CD14-positive monocyte (primary cell): Measurements from ENCODE around the gene COL19A1. TPM values are rescaled to one million over a fixed set of nuclear protein-coding genes. Genes with fewer than 3 reads are reported as not detected.

Experiments
- DNase-seq, 3 donors: peaks; one replicate each; pipeline ENCODE4 v3.0.0-alpha.2; 2011 to 2022
- H2AFZ ChIP-seq: 2 replicates; pipeline ENCODE4 v1.6.0; 2012; ENCODE audit warnings: mild to moderate bottlenecking, low read depth, low read length, inconsistent platforms; ENCODE audit not compliant: insufficient read depth, poor library complexity, severe bottlenecking
- H3K27ac ChIP-seq, 2 donors: 1 replicate in 1 of 2; 2 replicates in 1 of 2; pipeline ENCODE4 v1.5.1; 2012 to 2013; ENCODE audit warnings: low read length in 2 of 2, control low read depth in 1 of 2, inconsistent platforms in 1 of 2, low read depth in 1 of 2, mild to moderate bottlenecking in 1 of 2
- H3K27me3 ChIP-seq, 2 donors: one replicate each; pipeline versions ENCODE4 v1.6.0 to v1.6.1; 2011 to 2013; ENCODE audit warnings: low read length in 2 of 2; ENCODE audit not compliant: control insufficient read depth in 2 of 2, insufficient read depth in 2 of 2
- H3K36me3 ChIP-seq, 2 donors: replicated peaks in 1 of 2; 1 replicate in 1 of 2; 2 replicates in 1 of 2; pipeline versions ENCODE4 v1.5.1 to v1.6.1; 2012 to 2013; ENCODE audit warnings: low read length in 2 of 2, control low read depth in 1 of 2, inconsistent platforms in 1 of 2, mild to moderate bottlenecking in 1 of 2; ENCODE audit not compliant: insufficient read depth in 2 of 2, control insufficient read depth in 1 of 2
- H3K4me1 ChIP-seq, 2 donors: 1 replicate in 1 of 2; 2 replicates in 1 of 2; pipeline versions ENCODE4 v1.5.1 to v1.6.1; 2012 to 2013; ENCODE audit warnings: low read length in 2 of 2, control low read depth in 1 of 2, inconsistent platforms in 1 of 2, mild to moderate bottlenecking in 1 of 2, moderate library complexity in 1 of 2; ENCODE audit not compliant: insufficient read depth in 2 of 2, control insufficient read depth in 1 of 2
- H3K4me2 ChIP-seq: replicated peaks from 2 replicates; pipeline ENCODE3; 2012; ENCODE audit warnings: low read length, moderate library complexity, mild to moderate bottlenecking; ENCODE audit not compliant: poor library complexity, severe bottlenecking; ENCODE audit errors: extremely low read depth
- H3K4me3 ChIP-seq, 3 experiments: fragments of 200-600 bp in 1 of 3; sonication (generic) in 1 of 3; replicated peaks in 1 of 3; 1 replicate in 2 of 3; 2 replicates in 1 of 3; pipeline ENCODE4 v1.5.1; 2011 to 2013; ENCODE audit warnings: low read length in 3 of 3, mild to moderate bottlenecking in 3 of 3, control low read depth in 2 of 3, low read depth in 2 of 3, inconsistent platforms in 1 of 3, moderate library complexity in 1 of 3
- H3K79me2 ChIP-seq: 2 replicates; pipeline ENCODE4 v1.6.0; 2012; ENCODE audit warnings: mild to moderate bottlenecking, control low read depth, inconsistent platforms, low read length, moderate library complexity; ENCODE audit not compliant: insufficient read depth
- H3K9ac ChIP-seq: 2 replicates; pipeline ENCODE4 v1.6.0; 2017; ENCODE audit warnings: low read length, mild to moderate bottlenecking; ENCODE audit not compliant: insufficient read depth, poor library complexity, severe bottlenecking
- H3K9me3 ChIP-seq, 2 donors: replicated peaks in 1 of 2; 1 replicate in 1 of 2; 2 replicates in 1 of 2; pipeline versions ENCODE4 v1.5.1 to v1.6.1; 2012 to 2013; ENCODE audit warnings: low read length in 2 of 2, control low read depth in 1 of 2; ENCODE audit not compliant: control insufficient read depth in 1 of 2, insufficient read depth in 1 of 2
- H4K20me1 ChIP-seq: 2 replicates; pipeline ENCODE4 v1.6.0; 2012; ENCODE audit warnings: mild to moderate bottlenecking, low read length, control low read depth, moderate library complexity; ENCODE audit not compliant: insufficient read depth
- H3K27ac Mint-ChIP-seq, 7 donors: one replicate each; pipeline ENCODE4 v1.8.0; 2020; ENCODE audit warnings: mild to moderate bottlenecking in 7 of 7, mixed read lengths in 7 of 7, moderate library complexity in 6 of 7, inconsistent platforms in 2 of 7
- H3K27me3 Mint-ChIP-seq, 3 donors: one replicate each; pipeline ENCODE4 v1.8.0; 2021 to 2022; ENCODE audit warnings: low read depth in 3 of 3, mild to moderate bottlenecking in 3 of 3, mixed read lengths in 3 of 3, moderate library complexity in 3 of 3, inconsistent platforms in 1 of 3
- H3K36me3 Mint-ChIP-seq, 2 donors: one replicate each; pipeline ENCODE4 v1.8.0; 2020; ENCODE audit warnings: mixed read lengths in 2 of 2, inconsistent platforms in 1 of 2, mild to moderate bottlenecking in 1 of 2
- H3K4me1 Mint-ChIP-seq: one replicate; pipeline ENCODE4 v1.8.0; 2020; ENCODE audit warnings: mild to moderate bottlenecking, mixed read lengths
- H3K4me3 Mint-ChIP-seq, 2 donors: one replicate each; pipeline ENCODE4 v1.8.0; 2020; ENCODE audit warnings: mild to moderate bottlenecking in 2 of 2, mixed read lengths in 2 of 2, moderate library complexity in 1 of 2
- H3K9me3 Mint-ChIP-seq, 7 donors: one replicate each; pipeline ENCODE4 v1.8.0; 2020 to 2022; ENCODE audit warnings: mixed read lengths in 7 of 7, mild to moderate bottlenecking in 6 of 7, moderate library complexity in 6 of 7, inconsistent platforms in 2 of 7
- CTCF ChIP-seq: fragments of 200-600 bp; IDR thresholded peaks from one replicate; pipeline ENCODE4 v1.8.0; 2022; ENCODE audit warnings: antibody characterized with exemption, mild to moderate bottlenecking
- WGBS: methylation state at CpG from one replicate; pipeline ENCODE4 v1.1.5; 2013; ENCODE audit warnings: missing lambda C conversion rate; ENCODE audit not compliant: insufficient coverage; 5-methylcytosine and 5-hydroxymethylcytosine counted together
- intact Hi-C, 2 donors: fragments of 100-400 bp; cut with micrococcal nuclease; formaldehyde crosslinking; loops; one replicate each; pipeline versions ENCODE4 v1.15.0 to v1.15.1; 2023
- polyA plus RNA-seq, 3 donors: library from polyadenylated mRNA; depleted of rRNA in 1 of 3; unstranded in 2 of 3; stranded (reverse) in 1 of 3; fragments of 300-500 nt in 2 of 3; fragments of >200 nt in 1 of 3; fragmentation: Illumina TruSeq in 2 of 3; gene quantifications; 1 replicate in 2 of 3; 2 replicates in 1 of 3; pipeline ENCODE4 v1.2.3, GENCODE V29; 2012 to 2021

Gene COL19A1
- polyA plus RNA-seq, 3 donors: not detected

- no peaks in the 10 kb centered on the region for H3K27me3 Mint-ChIP-seq
- no peak overlapping the region for H3K4me3 ChIP-seq
- H3K79me2 ChIP-seq: no peaks in the 10 kb centered on the region
- intact Hi-C loops: no loop called here
- H3K9me3 Mint-ChIP-seq: peaks cover 0 to 2% (median 0%) of the 10 kb centered on the region in 7 donors
- no peaks in the 10 kb centered on the region for H3K9me3 ChIP-seq
- no peak overlapping the region for H3K4me2 ChIP-seq
- no peak overlapping the region for H3K27ac ChIP-seq
- no peak overlapping the region for H3K27ac Mint-ChIP-seq
- H3K4me1 Mint-ChIP-seq: no peaks in the 10 kb centered on the region
- H3K4me3 Mint-ChIP-seq: no peak overlapping the region
- no peak overlapping the region for H3K9ac ChIP-seq
- no peak for DNase-seq
- no peak overlapping the region for H2AFZ ChIP-seq
- no peaks in the 10 kb centered on the region for H3K4me1 ChIP-seq
- no peaks in the 10 kb centered on the region for H3K27me3 ChIP-seq
- WGBS: 57% methylated on average over 1 of the region's 2 CpGs
- TF ChIP-seq CTCF: no peak
- H3K36me3 Mint-ChIP-seq: no peaks in the 10 kb centered on the region
- no peaks in the 10 kb centered on the region for H4K20me1 ChIP-seq
- no peaks in the 10 kb centered on the region for H3K36me3 ChIP-seq
Observed at GRCh38 chr6:69973138-69973537, 106.8 kb downstream of the COL19A1 start.

GRCh38 chr6:69973763-69974162, 107.4 kb downstream of the COL19A1 start:
- DNase-seq: no peak
- no CpG with 5 or more reads among the region's 3 CpGs for WGBS
- Histone ChIP-seq H3K27ac (no peak overlapping the region), H3K36me3 (no peaks in the 10 kb centered on the region), H3K4me1 (no peaks in the 10 kb centered on the region), H3K4me2 (no peak overlapping the region), H3K27me3 (no peaks in the 10 kb centered on the region), H3K4me3 (no peak overlapping the region), H3K9me3 (no peaks in the 10 kb centered on the region), H4K20me1 (no peaks in the 10 kb centered on the region), H2AFZ (no peak overlapping the region), H3K79me2 (no peaks in the 10 kb centered on the region), H3K9ac (no peak overlapping the region)
- no peak for TF ChIP-seq CTCF
- no peaks in the 10 kb centered on the region for H3K27me3 Mint-ChIP-seq
- H3K36me3 Mint-ChIP-seq: no peaks in the 10 kb centered on the region
- H3K27ac Mint-ChIP-seq: no peak overlapping the region
- no peak overlapping the region for H3K4me3 Mint-ChIP-seq
- H3K9me3 Mint-ChIP-seq: peaks cover 0 to 2% (median 0%) of the 10 kb centered on the region in 7 donors
- H3K4me1 Mint-ChIP-seq: no peaks in the 10 kb centered on the region
- intact Hi-C loops: no loop called here
